ENCODE data around the gene PROSER2. TPM values are rescaled to one million over a fixed set of nuclear protein-coding genes. Genes with fewer than 3 reads are reported as not detected.

PROSER2 gene
- total and polyA plus RNA-seq, 2 donors from 2014 or later, result 8.1 to 48.2 TPM

- TF ChIP-seq CTCF (IDR thresholded peaks at IDR 0.05; ENCODE audit: borderline replicate concordance, extremely low read depth, insufficient read depth), result no peak
- Histone ChIP-seq H3K4me3 (ENCODE audit: low read length in 3 of 3) (no peak overlapping the region), H3K27me3 (ENCODE audit: control insufficient read depth, insufficient read depth, low read length) (no peaks in the 10 kb centered on the region), H3K36me3 (ENCODE audit: control insufficient read depth in 2 of 3, insufficient read depth in 3 of 3, low read length in 3 of 3) (no peaks in the 10 kb centered on the region), H3K4me1 (ENCODE audit: control insufficient read depth in 2 of 3, insufficient read depth in 2 of 3, low read depth in 1 of 3, low read length in 3 of 3) (no peaks in the 10 kb centered on the region), H3K9me3 (ENCODE audit: control insufficient read depth in 2 of 3, insufficient read depth in 1 of 3, low read length in 3 of 3) (no peaks in the 10 kb centered on the region), H3K9ac (ENCODE audit: low read length in 3 of 3) (no peak overlapping the region), H3K27ac (ENCODE audit: low read depth in 2 of 2, low read length in 2 of 2) (no peak overlapping the region)
- intact Hi-C loops (cut with DNase I), result no loop called here
- no peak for FAIRE-seq
- peak in 2 of 5 donors; percentile 51 to 73 for DNase-seq
These were observed 26.7 kb upstream of the PROSER2 start for GRCh38 chr10:11796474-11796873.

GRCh38 chr10:11797281-11797680 is 25.9 kb upstream of the PROSER2 start:
- Histone ChIP-seq H3K9ac (ENCODE audit: low read length in 3 of 3) (no peak overlapping the region), H3K4me1 (ENCODE audit: control insufficient read depth in 2 of 3, insufficient read depth in 2 of 3, low read depth in 1 of 3, low read length in 3 of 3) (no peaks in the 10 kb centered on the region), H3K27ac (ENCODE audit: low read depth in 2 of 2, low read length in 2 of 2) (no peak overlapping the region), H3K27me3 (ENCODE audit: control insufficient read depth, insufficient read depth, low read length) (no peaks in the 10 kb centered on the region), H3K4me3 (ENCODE audit: low read length in 3 of 3) (no peak overlapping the region), H3K9me3 (ENCODE audit: control insufficient read depth in 2 of 3, insufficient read depth in 1 of 3, low read length in 3 of 3) (no peaks in the 10 kb centered on the region), H3K36me3 (ENCODE audit: control insufficient read depth in 2 of 3, insufficient read depth in 3 of 3, low read length in 3 of 3) (no peaks in the 10 kb centered on the region)
- intact Hi-C loops (cut with DNase I), result no loop called here
- TF ChIP-seq CTCF (IDR thresholded peaks at IDR 0.05; ENCODE audit: borderline replicate concordance, extremely low read depth, insufficient read depth), result no peak
- DNase-seq (no peak), FAIRE-seq (no peak)

GRCh38 chr10:11797847-11798633 is 25.1 kb upstream of the PROSER2 start:
- H3K36me3 ChIP-seq (ENCODE audit: control insufficient read depth in 2 of 3, insufficient read depth in 3 of 3, low read length in 3 of 3), result no peaks in the 10 kb centered on the region
- H3K9ac ChIP-seq (ENCODE audit: low read length in 3 of 3), result no peak overlapping the region
- no peaks in the 10 kb centered on the region for H3K9me3 ChIP-seq (ENCODE audit: control insufficient read depth in 2 of 3, insufficient read depth in 1 of 3, low read length in 3 of 3)
- FAIRE-seq (no peak), DNase-seq (no peak)
- no peaks in the 10 kb centered on the region for H3K4me1 ChIP-seq (ENCODE audit: control insufficient read depth in 2 of 3, insufficient read depth in 2 of 3, low read depth in 1 of 3, low read length in 3 of 3)
- TF ChIP-seq CTCF (IDR thresholded peaks at IDR 0.05; ENCODE audit: borderline replicate concordance, extremely low read depth, insufficient read depth), result no peak
- H3K4me3 ChIP-seq (ENCODE audit: low read length in 3 of 3), result no peak overlapping the region
- no peak overlapping the region for H3K27ac ChIP-seq (ENCODE audit: low read depth in 2 of 2, low read length in 2 of 2)
- intact Hi-C loops (cut with DNase I), result no loop called here
- H3K27me3 ChIP-seq (ENCODE audit: control insufficient read depth, insufficient read depth, low read length), result no peaks in the 10 kb centered on the region

Measured in kidney (tissue), 14 donors.